Thoracic aorta (tissue), 2 donors: ENCODE results near the gene RPL13A. TPM values are rescaled to one million over a fixed set of nuclear protein-coding genes. Genes with fewer than 3 reads are reported as not detected.
"Not testable (repeated sequence)": the region's sequence is repeated elsewhere in the genome, so short reads cannot be mapped to it uniquely, and the experiment has no call there.

Experiments
- ATAC-seq: fragments of 150-250 bp; one replicate; pipeline ENCODE4 v1.8.0; 2017; ENCODE audit warnings: low read depth; ENCODE audit not compliant: insufficient number of reproducible peaks, low FRiP score
- DNase-seq: peaks from one replicate; pipeline ENCODE4 v3.0.0-alpha.2; 2020; ENCODE audit warnings: low spot score
- H3K27ac ChIP-seq, 2 donors: fragments of 200-600 bp; sonication (generic); 1 replicate in 1 of 2; 2 replicates in 1 of 2; pipeline ENCODE4 v1.5.1; 2016; ENCODE audit warnings: mild to moderate bottlenecking in 2 of 2, moderate library complexity in 2 of 2
- H3K27me3 ChIP-seq: fragments of 200-600 bp; sonication (generic); replicated peaks from 2 replicates; pipeline ENCODE4 v1.6.0; 2016; ENCODE audit warnings: mild to moderate bottlenecking; ENCODE audit not compliant: insufficient read depth
- H3K36me3 ChIP-seq: fragments of 200-600 bp; sonication (generic); one replicate; pipeline ENCODE4 v1.5.1; 2016
- H3K4me1 ChIP-seq, 2 donors: fragments of 200-600 bp; sonication (generic); 1 replicate in 1 of 2; 2 replicates in 1 of 2; pipeline versions ENCODE4 v1.5.1 to v1.6.0; 2016; ENCODE audit warnings: low read depth in 2 of 2, mild to moderate bottlenecking in 1 of 2; ENCODE audit not compliant: control insufficient read depth in 1 of 2
- H3K4me3 ChIP-seq: fragments of 200-600 bp; sonication (generic); 2 replicates; pipeline ENCODE4 v1.5.1; 2016; ENCODE audit warnings: mild to moderate bottlenecking
- H3K9me3 ChIP-seq: fragments of 200-600 bp; sonication (generic); 2 replicates; pipeline ENCODE4 v1.5.1; 2016
- CTCF ChIP-seq: fragments of 200-600 bp; sonication (generic); IDR thresholded peaks from one replicate; pipeline ENCODE4 v1.5.1; 2019; ENCODE audit warnings: antibody characterized with exemption
- total RNA-seq, 2 donors: library from RNA; depleted of rRNA; stranded (reverse); fragments of >200 nt; gene quantifications; one replicate each; pipeline versions ENCODE4 v1.1.0 to v1.2.3, GENCODE V29; 2016

The RPL13A gene
- total RNA-seq, 2 donors from 2014 or later = 996 to 1,451 TPM

- DNase-seq = no peak
- no peak for ATAC-seq
- Histone ChIP-seq H3K4me1 (peaks cover 8 to 9% of the 10 kb centered on the region in 2 donors), H3K4me3 (peak overlapping the region; percentile 94), H3K27me3 (no peaks in the 10 kb centered on the region), H3K36me3 (no peaks in the 10 kb centered on the region), H3K27ac (no peak overlapping the region), H3K9me3 (no peaks in the 10 kb centered on the region)
- TF ChIP-seq CTCF = no peak
Measured at GRCh38 chr19:49441960-49442350, 45.5 kb upstream of the RPL13A start.

GRCh38 chr19:49442354-49442753 lies 45.1 kb upstream of the RPL13A start:
- Histone ChIP-seq H3K27me3 (no peaks in the 10 kb centered on the region), H3K4me3 (peak overlapping the region; percentile 94), H3K27ac (no peak overlapping the region)

GRCh38 chr19:49442771-49443365 lies 44.5 kb upstream of the RPL13A start:
- DNase-seq = peak; percentile 81
- Histone ChIP-seq H3K4me1 (peaks cover 8 to 9% of the 10 kb centered on the region in 2 donors), H3K9me3 (no peaks in the 10 kb centered on the region), H3K36me3 (no peaks in the 10 kb centered on the region), H3K4me3 (peak overlapping the region; percentile 94), H3K27ac (peak overlapping the region; percentile 28 to 72), H3K27me3 (no peaks in the 10 kb centered on the region)
- TF ChIP-seq CTCF = no peak
- peak; percentile 22 for ATAC-seq

More at GRCh38 chr19:49442354-49442753, 45.1 kb upstream of the RPL13A start:
- TF ChIP-seq CTCF = no peak
- Histone ChIP-seq H3K9me3 (no peaks in the 10 kb centered on the region), H3K36me3 (no peaks in the 10 kb centered on the region), H3K4me1 (peaks cover 8 to 9% of the 10 kb centered on the region in 2 donors)
- ATAC-seq = no peak
- DNase-seq = no peak

GRCh38 chr19:49443366-49444099 lies 43.9 kb upstream of the RPL13A start:
- DNase-seq = peak; percentile 89
- Histone ChIP-seq H3K9me3 (no peaks in the 10 kb centered on the region), H3K27ac (peak overlapping the region; percentile 28 to 72), H3K4me3 (peak overlapping the region; percentile 94), H3K36me3 (no peaks in the 10 kb centered on the region), H3K4me1 (peaks cover 8 to 9% of the 10 kb centered on the region in 2 donors), H3K27me3 (no peaks in the 10 kb centered on the region)
- ATAC-seq = peak; percentile 73
- TF ChIP-seq CTCF = peak; percentile 84

- not testable (repeated sequence) for H3K36me3 ChIP-seq, DNase-seq, H3K4me3 ChIP-seq, H3K27me3 ChIP-seq, ATAC-seq, H3K9me3 ChIP-seq, H3K27ac ChIP-seq, H3K4me1 ChIP-seq
Measured at GRCh38 chr19:49444100-49444700, 43.2 kb upstream of the RPL13A start.
